GM19351 (cell line): Measurements from ENCODE around the gene CELSR1.

Experiments
- ATAC-seq: cut with Tn5 transposase; IDR thresholded peaks from one replicate; pipeline ENCODE4 v1.9.1; 2021; ENCODE audit warnings: mild to moderate bottlenecking, moderate library complexity; ENCODE audit not compliant: unreplicated experiment

CELSR1 gene

DNA sequence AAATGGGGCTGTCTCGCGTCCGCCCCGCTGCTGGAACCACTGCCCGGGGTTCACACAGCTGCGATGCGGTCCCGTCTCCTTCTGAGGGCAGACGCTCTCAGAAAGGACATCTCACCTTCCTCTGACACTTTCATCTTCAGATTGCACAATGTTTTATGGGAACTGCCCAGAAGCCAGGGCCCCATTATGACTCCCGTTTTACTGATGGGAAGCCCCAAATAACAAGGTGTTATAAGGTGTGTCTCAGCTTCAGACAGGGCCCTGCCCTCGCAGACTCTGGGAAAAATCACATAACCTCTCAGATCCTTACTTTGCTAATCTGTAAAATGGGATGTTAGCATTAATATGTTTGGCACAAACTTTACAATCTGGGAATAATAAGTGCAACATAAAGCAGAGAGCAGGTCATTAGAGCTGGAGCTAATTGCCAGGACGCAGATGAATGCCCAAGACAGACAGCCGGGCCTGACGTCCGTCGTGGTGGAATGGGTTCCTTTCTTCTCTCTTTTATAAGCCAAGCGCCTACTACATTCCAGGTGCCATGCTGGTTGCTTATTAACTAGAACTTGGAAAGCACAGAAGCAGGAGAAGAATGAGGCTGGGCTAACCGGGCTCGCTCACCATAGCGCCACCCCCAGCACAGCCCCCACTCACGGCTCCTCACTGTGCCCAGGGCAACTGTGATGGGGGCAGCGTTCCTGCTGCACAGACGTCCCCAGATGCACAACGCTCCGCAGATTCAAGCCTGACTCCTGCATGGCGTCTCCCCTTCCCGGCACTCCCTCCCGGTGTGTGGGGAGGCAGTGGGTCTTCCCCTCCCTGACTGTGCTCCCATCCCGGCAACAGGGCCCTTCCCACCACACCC lies 158.1 kb downstream of the CELSR1 start:
- no peak for ATAC-seq

- ATAC-seq = no peak
These were observed 158.9 kb downstream of the CELSR1 start for GRCh38 chr22:46378426-46379065.

DNA sequence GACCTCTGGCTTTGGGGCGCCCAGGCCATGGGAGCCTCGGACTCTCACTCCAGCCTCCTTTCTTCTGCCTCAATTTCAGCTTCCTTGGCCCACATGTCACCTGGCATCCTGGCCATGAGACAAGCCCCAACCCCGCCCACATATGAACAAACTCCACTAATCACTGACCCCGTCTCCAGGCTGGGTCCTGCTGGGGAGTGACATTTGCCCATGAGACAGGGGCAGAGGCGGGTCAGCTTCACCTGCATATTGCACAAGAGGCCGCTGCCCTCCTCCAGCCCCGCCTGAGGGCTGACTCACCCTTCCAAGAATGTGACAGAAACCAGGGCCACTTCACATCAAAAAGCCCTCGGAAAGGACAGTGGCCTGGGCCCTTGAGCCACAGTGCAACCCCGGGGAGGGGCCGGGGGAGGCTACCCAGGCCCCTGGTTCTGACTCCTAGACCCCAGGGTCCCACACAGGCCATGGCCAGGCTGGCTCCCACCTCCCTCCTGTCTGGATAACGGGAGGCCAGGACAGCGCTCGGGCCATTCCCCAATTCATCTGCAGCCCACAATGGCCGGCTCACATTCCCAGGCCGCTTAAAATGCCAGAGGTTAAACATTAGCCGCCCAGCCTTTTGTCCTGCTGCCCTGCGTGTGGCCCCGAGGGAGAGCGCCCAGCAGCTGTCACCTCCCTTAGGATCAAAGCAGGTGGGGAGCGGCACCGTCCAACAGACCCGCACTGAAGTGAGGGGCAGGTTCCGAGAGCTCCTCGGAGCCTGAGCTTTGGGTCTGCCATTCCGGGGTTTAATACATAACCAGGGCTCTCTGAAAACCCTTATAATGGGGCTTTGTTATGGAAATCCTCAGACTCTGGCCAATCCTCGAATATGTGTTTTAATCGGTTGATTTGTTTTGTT lies 159.6 kb downstream of the CELSR1 start:
- ATAC-seq = no peak

GRCh38 chr22:46376908-46377524 lies 160.4 kb downstream of the CELSR1 start:
- ATAC-seq = no peak

DNA sequence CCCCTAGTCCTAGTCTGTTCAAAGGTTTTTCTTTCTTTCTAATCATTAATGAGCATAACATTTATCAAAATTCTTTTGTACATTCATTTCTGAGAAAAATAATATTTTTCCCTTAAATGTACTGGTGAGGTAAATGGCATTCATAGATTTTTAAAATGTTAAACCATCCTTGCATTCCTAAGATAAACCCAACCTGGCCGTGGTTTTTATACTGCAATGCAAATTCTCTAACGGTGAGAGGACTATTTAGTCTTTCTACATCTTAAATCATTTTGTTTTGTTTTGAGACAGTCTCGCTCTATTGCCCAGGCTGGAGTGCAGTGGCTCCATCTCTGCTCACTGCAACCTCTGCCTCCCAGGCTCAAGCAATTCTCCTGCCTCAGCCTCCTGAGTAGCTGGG lies 161.3 kb downstream of the CELSR1 start:
- no peak for ATAC-seq

DNA sequence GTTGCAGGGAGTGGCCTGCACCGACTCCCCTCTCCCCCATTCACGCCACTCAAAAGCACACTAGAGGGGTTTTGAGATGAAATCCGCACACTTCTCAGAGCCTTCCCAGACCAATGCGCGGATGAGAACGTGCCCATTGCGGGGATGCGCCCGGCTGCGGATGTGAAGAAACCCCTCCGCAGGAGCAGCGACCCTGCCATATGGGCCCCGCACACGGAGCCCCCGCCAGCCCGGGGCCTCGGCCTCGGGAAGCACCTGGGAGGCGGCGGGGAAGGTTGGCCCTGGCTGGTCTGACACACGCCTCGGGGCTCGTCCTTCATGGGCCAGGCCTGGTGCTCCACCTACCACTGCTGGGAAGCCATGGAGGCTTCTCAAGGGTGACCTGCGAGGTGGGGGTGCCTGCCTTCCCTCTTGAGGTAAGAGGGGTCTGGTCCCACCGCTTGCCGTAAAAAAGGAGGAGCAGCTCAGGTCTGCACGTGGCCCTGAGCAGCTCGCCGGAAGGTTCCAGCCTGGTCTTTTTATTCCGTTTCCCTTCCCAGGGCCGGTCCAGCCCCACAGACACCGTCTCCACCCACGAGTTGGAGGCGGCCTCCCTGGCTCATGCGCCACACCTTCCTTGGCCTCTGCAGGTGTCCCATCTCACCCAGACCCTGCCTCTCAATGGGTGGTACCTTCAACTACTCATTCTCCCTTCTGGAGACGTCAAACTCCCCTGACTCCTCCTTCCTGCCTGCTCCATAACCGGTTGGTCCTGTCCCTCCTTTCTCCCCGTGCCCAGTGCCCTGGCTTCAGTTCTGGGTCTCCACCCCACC lies 162.6 kb downstream of the CELSR1 start:
- no peak for ATAC-seq

DNA sequence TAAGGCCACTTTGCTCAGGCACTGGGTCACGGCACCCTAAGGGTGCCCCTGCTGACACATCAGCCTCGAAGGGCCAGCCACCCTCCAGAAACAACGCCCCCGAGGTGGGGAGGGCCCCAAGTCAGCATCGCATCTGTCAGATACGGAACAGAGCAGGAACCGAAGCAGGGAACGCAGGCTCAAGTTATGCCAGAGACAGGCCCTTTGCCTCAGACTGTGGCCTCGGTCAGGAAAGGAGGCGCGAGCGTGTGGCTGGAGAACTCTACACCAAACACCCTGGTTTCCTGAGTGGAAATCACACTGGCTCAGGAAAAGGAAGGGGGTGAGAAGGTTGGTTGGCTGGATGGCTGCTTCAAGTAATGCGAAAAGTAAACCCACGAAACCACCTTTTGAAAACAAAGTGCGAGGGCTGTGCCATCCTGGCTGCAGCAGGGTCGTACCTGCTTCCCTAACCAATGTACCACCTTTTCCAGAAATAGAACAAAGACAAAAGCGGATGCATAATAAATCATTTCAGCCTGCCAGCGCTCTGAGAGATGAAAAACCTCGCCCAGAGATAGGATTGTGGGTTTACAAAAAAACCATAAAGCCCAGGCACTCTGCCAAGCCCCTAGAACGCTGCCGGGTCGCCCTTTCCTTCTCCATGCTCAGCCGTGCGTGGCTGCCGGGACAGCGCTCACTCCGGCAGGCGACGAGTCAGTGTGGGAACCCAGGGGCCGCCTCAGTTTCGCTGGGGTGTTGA lies 163.3 kb downstream of the CELSR1 start:
- no peak for ATAC-seq

DNA sequence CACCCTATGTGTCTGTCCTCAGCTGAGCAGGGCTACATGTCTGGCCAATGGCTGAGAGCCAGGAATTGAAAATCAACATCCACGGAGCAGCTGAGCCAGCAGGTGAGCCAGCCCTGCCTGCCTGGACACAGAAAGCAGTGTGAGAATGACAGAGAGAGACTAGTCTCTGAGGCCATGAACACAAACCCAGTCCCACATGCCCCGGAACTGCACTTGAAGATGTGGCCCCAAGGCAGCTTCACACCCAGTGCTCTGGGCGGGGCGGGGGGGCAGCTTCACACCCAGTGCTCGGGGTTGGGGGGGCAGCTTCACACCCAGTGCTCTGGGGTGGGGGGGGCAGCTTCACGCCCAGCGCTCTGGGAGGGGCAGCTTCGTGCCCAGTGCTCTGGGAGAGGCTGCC lies 164.3 kb downstream of the CELSR1 start:
- no peak for ATAC-seq

DNA sequence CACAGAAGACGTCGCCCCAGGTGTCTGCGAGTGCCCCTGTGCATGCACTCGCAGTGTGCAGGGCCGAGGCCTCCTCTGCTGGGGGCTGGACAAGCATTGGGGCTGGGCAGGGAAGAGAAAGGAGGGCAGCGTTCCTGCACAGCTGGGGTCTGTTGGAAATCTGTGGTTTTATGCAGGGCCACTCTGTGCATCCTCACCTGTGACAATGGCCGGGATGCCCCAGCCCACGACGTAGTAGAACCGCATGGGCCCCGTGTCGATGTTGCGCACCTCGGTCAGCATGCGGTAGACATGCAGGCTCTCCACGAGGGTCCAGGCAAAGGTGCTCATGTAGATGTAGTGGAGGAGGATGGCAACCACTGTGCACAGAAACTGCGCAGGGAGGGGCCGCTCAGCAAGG lies 164.7 kb downstream of the CELSR1 start:
- ATAC-seq = no peak

GRCh38 chr22:46371623-46372226 lies 165.7 kb downstream of the CELSR1 start:
- ATAC-seq = no peak

GRCh38 chr22:46370584-46371291 lies 166.7 kb downstream of the CELSR1 start:
- ATAC-seq = no peak

GRCh38 chr22:46369716-46370583 lies 167.5 kb downstream of the CELSR1 start:
- no peak for ATAC-seq

DNA sequence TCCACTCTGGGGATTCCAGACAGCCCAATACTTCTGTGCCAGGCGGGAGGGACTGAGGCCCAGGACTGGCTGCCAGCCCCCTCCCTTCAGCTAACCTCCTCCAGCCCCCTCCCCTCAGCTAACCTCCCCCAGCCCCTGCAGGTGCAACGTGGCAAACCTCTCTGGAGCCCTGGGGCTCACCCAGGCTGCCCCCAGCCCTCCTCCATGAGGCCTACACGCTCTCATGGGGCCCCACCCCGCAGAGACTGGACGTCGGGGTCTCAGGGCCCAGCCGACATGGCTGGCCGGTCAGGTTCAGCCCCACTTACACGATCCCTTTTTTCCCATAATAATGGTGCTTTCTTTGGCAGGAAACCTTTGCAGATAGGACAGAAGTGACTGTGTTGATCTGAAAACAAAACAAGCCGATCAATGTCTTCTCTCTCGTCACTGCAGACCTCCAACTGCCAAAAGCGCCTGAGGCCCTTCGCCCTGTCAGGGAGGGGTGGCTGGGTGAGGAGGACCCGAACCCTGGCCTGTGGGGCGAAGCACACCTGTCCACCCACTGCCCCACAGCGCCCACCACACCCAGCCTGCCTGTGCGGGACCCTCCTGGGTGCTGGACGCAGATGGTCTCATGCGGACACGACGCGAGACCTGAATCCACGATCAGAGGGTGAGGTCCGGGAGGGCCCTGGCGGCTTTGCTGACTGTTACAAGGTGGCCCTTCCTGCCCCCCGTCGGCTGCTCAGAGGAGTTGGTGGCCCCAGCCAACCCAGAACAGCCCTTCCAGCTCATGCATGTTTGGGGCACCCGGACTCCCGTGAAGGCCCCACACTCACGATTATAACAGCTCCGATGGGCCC lies 168.3 kb downstream of the CELSR1 start:
- no peak for ATAC-seq

GRCh38 chr22:46368422-46368821 lies 169.0 kb downstream of the CELSR1 start:
- ATAC-seq = no peak

GRCh38 chr22:46367707-46368191 lies 169.7 kb downstream of the CELSR1 start:
- no peak for ATAC-seq
